ENCODE data around the gene ANKH. TPM values are rescaled to one million over a fixed set of nuclear protein-coding genes. Genes with fewer than 3 reads are reported as not detected.
A peak's percentile ranks its signal among the peaks of the same experiment; 100 is the strongest.

ANKH gene
- polyA plus RNA-seq, 3 donors = 2.4 to 6.3 (median 3.1) TPM

DNA sequence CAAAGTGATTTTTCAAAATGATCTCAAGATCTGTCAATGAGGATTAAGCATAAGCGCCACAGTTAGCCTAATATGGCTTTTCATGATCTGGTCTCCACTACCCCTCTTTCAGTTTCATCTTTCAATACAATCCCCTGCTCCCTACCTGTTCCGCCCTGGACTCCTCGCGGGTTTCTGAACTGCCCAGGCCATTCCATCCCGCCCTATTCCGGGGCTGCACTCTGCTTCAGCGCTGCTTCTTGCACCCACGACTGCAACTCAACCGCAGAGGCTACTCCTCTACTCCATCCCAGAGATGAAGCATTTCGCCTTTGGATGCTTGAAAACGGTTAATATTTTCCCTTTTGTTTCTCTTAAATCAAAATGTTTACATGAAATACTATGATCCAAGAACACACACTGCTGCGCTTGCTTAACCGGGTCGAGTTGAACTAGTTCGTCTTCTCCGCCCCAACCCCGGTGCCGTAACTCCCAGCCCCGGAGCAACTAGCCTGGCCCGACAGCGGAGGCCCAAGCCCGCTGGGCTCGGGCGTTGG, 207.8 kb downstream of the ANKH start:
- peaks cover 28 to 37% of the 10 kb centered on the region in 2 donors for H3K4me1 ChIP-seq (ENCODE audit: control insufficient read depth in 1 of 2, insufficient read depth in 2 of 2, low read length in 2 of 2)
- TF ChIP-seq, protein P1, sequence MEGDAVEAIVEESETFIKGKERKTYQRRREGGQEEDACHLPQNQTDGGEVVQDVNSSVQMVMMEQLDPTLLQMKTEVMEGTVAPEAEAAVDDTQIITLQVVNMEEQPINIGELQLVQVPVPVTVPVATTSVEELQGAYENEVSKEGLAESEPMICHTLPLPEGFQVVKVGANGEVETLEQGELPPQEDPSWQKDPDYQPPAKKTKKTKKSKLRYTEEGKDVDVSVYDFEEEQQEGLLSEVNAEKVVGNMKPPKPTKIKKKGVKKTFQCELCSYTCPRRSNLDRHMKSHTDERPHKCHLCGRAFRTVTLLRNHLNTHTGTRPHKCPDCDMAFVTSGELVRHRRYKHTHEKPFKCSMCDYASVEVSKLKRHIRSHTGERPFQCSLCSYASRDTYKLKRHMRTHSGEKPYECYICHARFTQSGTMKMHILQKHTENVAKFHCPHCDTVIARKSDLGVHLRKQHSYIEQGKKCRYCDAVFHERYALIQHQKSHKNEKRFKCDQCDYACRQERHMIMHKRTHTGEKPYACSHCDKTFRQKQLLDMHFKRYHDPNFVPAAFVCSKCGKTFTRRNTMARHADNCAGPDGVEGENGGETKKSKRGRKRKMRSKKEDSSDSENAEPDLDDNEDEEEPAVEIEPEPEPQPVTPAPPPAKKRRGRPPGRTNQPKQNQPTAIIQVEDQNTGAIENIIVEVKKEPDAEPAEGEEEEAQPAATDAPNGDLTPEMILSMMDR (IDR thresholded peaks at IDR 0.05) = no peak

DNA sequence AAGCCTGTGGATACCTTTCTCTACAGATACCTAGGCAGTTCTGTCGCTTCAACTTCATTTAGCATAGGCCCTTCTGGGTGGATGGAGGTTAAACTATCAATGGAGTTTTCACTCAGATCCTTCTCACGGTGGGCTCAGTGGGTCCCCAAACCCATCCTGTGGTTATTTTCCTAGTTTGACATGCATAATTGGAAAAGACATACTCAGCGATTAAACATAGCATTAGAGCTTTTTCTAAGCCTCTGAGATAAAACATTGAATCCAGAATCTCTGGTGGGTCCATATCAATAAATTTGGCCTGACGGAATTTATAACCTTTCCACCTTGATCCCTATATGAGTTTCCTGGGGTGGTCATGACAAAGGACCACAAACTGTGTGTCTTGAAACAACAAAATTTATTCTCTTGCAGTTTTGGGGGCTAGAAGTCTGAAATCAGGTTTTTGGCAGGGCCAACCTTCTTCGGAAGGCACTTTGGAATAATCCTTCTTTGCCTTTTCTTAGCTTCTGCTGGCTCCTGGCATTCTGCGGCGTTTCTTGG, 208.8 kb downstream of the ANKH start:
- no peak for DNase-seq
- peaks cover 40% of the 10 kb centered on the region for H3K4me1 Mint-ChIP-seq
- Histone ChIP-seq H3K4me3 (replicated peaks in 1 of 3; ENCODE audit: low read depth in 2 of 3, low read length in 3 of 3) (no peak overlapping the region), H3K4me1 (ENCODE audit: control insufficient read depth in 1 of 2, insufficient read depth in 2 of 2, low read length in 2 of 2) (peaks cover 28 to 37% of the 10 kb centered on the region in 2 donors), H3K27ac (ENCODE audit: low read depth in 1 of 2, low read length in 2 of 2) (no peak overlapping the region), H4K20me1 (ENCODE audit: insufficient read depth, low read length) (peaks cover 28% of the 10 kb centered on the region), H3K36me3 (replicated peaks in 1 of 2; ENCODE audit: control insufficient read depth in 1 of 2, insufficient read depth in 2 of 2, low read length in 2 of 2) (peaks cover 0 to 7% of the 10 kb centered on the region in 2 donors), H3K4me2 (replicated peaks; ENCODE audit: extremely low read depth, low read length, poor library complexity, severe bottlenecking) (no peak overlapping the region), H3K9me3 (replicated peaks in 1 of 2; ENCODE audit: control insufficient read depth in 1 of 2, insufficient read depth in 1 of 2, low read length in 2 of 2) (no peaks in the 10 kb centered on the region), H2AFZ (ENCODE audit: insufficient read depth, low read depth, low read length, poor library complexity, severe bottlenecking) (no peak overlapping the region), H3K9ac (ENCODE audit: insufficient read depth, low read length, poor library complexity, severe bottlenecking) (no peak overlapping the region), H3K27me3 (ENCODE audit: control insufficient read depth in 2 of 2, insufficient read depth in 2 of 2, low read length in 2 of 2) (no peaks in the 10 kb centered on the region), H3K79me2 (ENCODE audit: insufficient read depth, low read length) (peaks cover 30% of the 10 kb centered on the region)
- H3K27me3 Mint-ChIP-seq (ENCODE audit: low read depth in 3 of 3) = peaks cover 0 to 2% (median 0%) of the 10 kb centered on the region in 3 donors
- H3K27ac Mint-ChIP-seq = peak overlapping the region in 2 of 7 donors; percentile 35 to 46
- TF ChIP-seq, protein P1 (IDR thresholded peaks at IDR 0.05) = no peak
- WGBS (ENCODE audit: insufficient coverage) = 98% methylated on average over 4 of the region's 7 CpGs
- H3K4me3 Mint-ChIP-seq = no peak overlapping the region
- peaks cover 3 to 7% of the 10 kb centered on the region in 2 donors for H3K36me3 Mint-ChIP-seq
- intact Hi-C loops (cut with micrococcal nuclease) = loop anchor here (5.0 to 10.0 kb wide), 2 partner anchors 78 to 80 kb away; partner anchors contain the start of gene OTULINL (in 2 of the 2)
- H3K9me3 Mint-ChIP-seq = no peaks in the 10 kb centered on the region

More for the DNA sequence above, 207.8 kb downstream of the ANKH start:
- Mint-ChIP-seq H3K27me3 (ENCODE audit: low read depth in 3 of 3) (peaks cover 0 to 2% (median 0%) of the 10 kb centered on the region in 3 donors), H3K27ac (peak overlapping the region; percentile 92 to 97 (median 96)), H3K9me3 (no peaks in the 10 kb centered on the region), H3K36me3 (peaks cover 10 to 17% of the 10 kb centered on the region in 2 donors), H3K4me1 (peaks cover 47% of the 10 kb centered on the region), H3K4me3 (peak overlapping the region; percentile 88 to 91)
- peaks cover 4 to 15% of the 10 kb centered on the region in 2 donors for H3K36me3 ChIP-seq (replicated peaks in 1 of 2; ENCODE audit: control insufficient read depth in 1 of 2, insufficient read depth in 2 of 2, low read length in 2 of 2)
- H3K4me3 ChIP-seq (replicated peaks in 1 of 3; ENCODE audit: low read depth in 2 of 3, low read length in 3 of 3) = peak overlapping the region; percentile 48 to 85 (median 74)
- H4K20me1 ChIP-seq (ENCODE audit: insufficient read depth, low read length) = peaks cover 39% of the 10 kb centered on the region
- intact Hi-C loops (cut with micrococcal nuclease) = loop anchor here (5.0 to 10.0 kb wide), 2 partner anchors 79 to 82 kb away; partner anchors contain the start of gene OTULINL (in 2 of the 2)
- H3K9ac ChIP-seq (ENCODE audit: insufficient read depth, low read length, poor library complexity, severe bottlenecking) = peak overlapping the region; percentile 78
- no peaks in the 10 kb centered on the region for H3K27me3 ChIP-seq (ENCODE audit: control insufficient read depth in 2 of 2, insufficient read depth in 2 of 2, low read length in 2 of 2)
- peaks cover 40% of the 10 kb centered on the region for H3K79me2 ChIP-seq (ENCODE audit: insufficient read depth, low read length)
- peak overlapping the region; percentile 79 for H3K4me2 ChIP-seq (replicated peaks; ENCODE audit: extremely low read depth, low read length, poor library complexity, severe bottlenecking)
- no peaks in the 10 kb centered on the region for H3K9me3 ChIP-seq (replicated peaks in 1 of 2; ENCODE audit: control insufficient read depth in 1 of 2, insufficient read depth in 1 of 2, low read length in 2 of 2)
- H2AFZ ChIP-seq (ENCODE audit: insufficient read depth, low read depth, low read length, poor library complexity, severe bottlenecking) = peak overlapping the region; percentile 96
- 3% methylated on average over 24 of the region's 24 CpGs for WGBS (ENCODE audit: insufficient coverage)
- peak overlapping the region; percentile 71 to 90 for H3K27ac ChIP-seq (ENCODE audit: low read depth in 1 of 2, low read length in 2 of 2)
- DNase-seq = peak in 1 of 3 donors; percentile 20
